Ovary (tissue), 3 donors: Measurements from ENCODE around the gene ZNF598.

ENCODE experiments used
- EP300 ChIP-seq: sonication (generic); formaldehyde crosslinking; IDR thresholded peaks from one replicate; pipeline ENCODE4 v1.6.1; 2017; ENCODE audit warnings: antibody characterized with exemption
- POLR2A ChIP-seq: fragments of 450-650 bp; IDR thresholded peaks from one replicate; pipeline ENCODE4 v1.6.1; 2017; ENCODE audit warnings: antibody characterized with exemption, mild to moderate bottlenecking, moderate library complexity
- TF ChIP-seq, protein P1 (sequence below), 3 donors: fragments of 450-650 bp in 2 of 3; fragments of 200-600 bp in 1 of 3; IDR thresholded peaks; one replicate each; pipeline versions ENCODE4 v1.5.1 to v1.8.0; 2016 to 2022; ENCODE audit warnings: antibody characterized with exemption in 3 of 3, mild to moderate bottlenecking in 1 of 3
- donor health status: DM: no; HTN: no; CAD: no.

GRCh38 chr16:1976216-1976520, 33.5 kb downstream of the ZNF598 start:
- TF ChIP-seq POLR2A (no peak), EP300 (no peak)
- TF ChIP-seq, protein P1, sequence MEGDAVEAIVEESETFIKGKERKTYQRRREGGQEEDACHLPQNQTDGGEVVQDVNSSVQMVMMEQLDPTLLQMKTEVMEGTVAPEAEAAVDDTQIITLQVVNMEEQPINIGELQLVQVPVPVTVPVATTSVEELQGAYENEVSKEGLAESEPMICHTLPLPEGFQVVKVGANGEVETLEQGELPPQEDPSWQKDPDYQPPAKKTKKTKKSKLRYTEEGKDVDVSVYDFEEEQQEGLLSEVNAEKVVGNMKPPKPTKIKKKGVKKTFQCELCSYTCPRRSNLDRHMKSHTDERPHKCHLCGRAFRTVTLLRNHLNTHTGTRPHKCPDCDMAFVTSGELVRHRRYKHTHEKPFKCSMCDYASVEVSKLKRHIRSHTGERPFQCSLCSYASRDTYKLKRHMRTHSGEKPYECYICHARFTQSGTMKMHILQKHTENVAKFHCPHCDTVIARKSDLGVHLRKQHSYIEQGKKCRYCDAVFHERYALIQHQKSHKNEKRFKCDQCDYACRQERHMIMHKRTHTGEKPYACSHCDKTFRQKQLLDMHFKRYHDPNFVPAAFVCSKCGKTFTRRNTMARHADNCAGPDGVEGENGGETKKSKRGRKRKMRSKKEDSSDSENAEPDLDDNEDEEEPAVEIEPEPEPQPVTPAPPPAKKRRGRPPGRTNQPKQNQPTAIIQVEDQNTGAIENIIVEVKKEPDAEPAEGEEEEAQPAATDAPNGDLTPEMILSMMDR (IDR thresholded peaks at IDR 0.05) = no peak
